Keratinocyte (primary cell): ENCODE data around the gene ISYNA1. TPM values are rescaled to one million over a fixed set of nuclear protein-coding genes. Genes with fewer than 3 reads are reported as not detected.

ENCODE experiments used
- DNase-seq: peaks from one replicate; pipeline ENCODE4 v3.0.0-alpha.2; 2011; ENCODE audit warnings: low read depth, missing footprints, low spot score
- FAIRE-seq: peaks from 2 replicates; lab custom pipeline; 2011; peaks lifted over from hg19 to GRCh38; lab: Jason Lieb, UNC
- H2AFZ ChIP-seq: 2 replicates; pipeline ENCODE4 v1.6.0; 2012; ENCODE audit warnings: low read length, control low read depth, inconsistent platforms; ENCODE audit not compliant: control insufficient read depth
- H3K27ac ChIP-seq: 2 replicates; pipeline ENCODE4 v1.5.1; 2011; ENCODE audit warnings: low read length; ENCODE audit not compliant: control insufficient read depth, insufficient read depth
- H3K27me3 ChIP-seq: 3 replicates; pipeline ENCODE4 v1.6.0; 2011; ENCODE audit warnings: low read length; ENCODE audit not compliant: control insufficient read depth, insufficient read depth; ENCODE audit errors: extremely low read depth
- H3K36me3 ChIP-seq, 2 experiments: 2 replicates in 1 of 2; 3 replicates in 1 of 2; pipeline ENCODE4 v1.5.1; 2011; ENCODE audit warnings: low read length in 2 of 2, mild to moderate bottlenecking in 1 of 2; ENCODE audit not compliant: control insufficient read depth in 2 of 2, insufficient read depth in 2 of 2; ENCODE audit errors: extremely low read depth in 1 of 2
- H3K4me1 ChIP-seq: 3 replicates; pipeline ENCODE4 v1.5.1; 2011; ENCODE audit warnings: low read length; ENCODE audit not compliant: control insufficient read depth, insufficient read depth; ENCODE audit errors: extremely low read depth
- H3K4me2 ChIP-seq: 3 replicates; pipeline ENCODE4 v1.6.0; 2011; ENCODE audit warnings: low read depth, low read length; ENCODE audit not compliant: control insufficient read depth, insufficient read depth; ENCODE audit errors: extremely low read depth
- H3K4me3 ChIP-seq, 3 experiments: fragments of 200-600 bp in 1 of 3; sonication (generic) in 1 of 3; 2 replicates in 2 of 3; 3 replicates in 1 of 3; pipeline ENCODE4 v1.5.1; 2011 to 2016; ENCODE audit warnings: low read length in 3 of 3, mild to moderate bottlenecking in 3 of 3, control low read depth in 2 of 3, inconsistent platforms in 1 of 3, low read depth in 1 of 3, mixed read lengths in 1 of 3, mixed run types in 1 of 3, moderate library complexity in 1 of 3; ENCODE audit not compliant: control insufficient read depth in 2 of 3, insufficient read depth in 2 of 3; ENCODE audit errors: extremely low read depth in 1 of 3
- H3K79me2 ChIP-seq: 2 replicates; pipeline ENCODE4 v1.6.0; 2012; ENCODE audit warnings: low read length; ENCODE audit not compliant: control insufficient read depth, insufficient read depth
- H3K9ac ChIP-seq: 3 replicates; pipeline ENCODE4 v1.6.0; 2011; ENCODE audit warnings: low read length; ENCODE audit not compliant: control insufficient read depth, insufficient read depth; ENCODE audit errors: extremely low read depth
- H3K9me1 ChIP-seq: 3 replicates; pipeline ENCODE4 v1.6.0; 2011; ENCODE audit warnings: low read length; ENCODE audit not compliant: control insufficient read depth, insufficient read depth; ENCODE audit errors: extremely low read depth
- H3K9me3 ChIP-seq: 2 replicates; pipeline ENCODE4 v1.5.1; 2012; ENCODE audit warnings: low read depth, low read length; ENCODE audit not compliant: control insufficient read depth
- H4K20me1 ChIP-seq: 3 replicates; pipeline ENCODE4 v1.6.0; 2011; ENCODE audit warnings: low read length; ENCODE audit not compliant: control insufficient read depth, insufficient read depth; ENCODE audit errors: extremely low read depth
- EZH2 ChIP-seq: IDR thresholded peaks from one replicate; pipeline ENCODE4 v1.6.1; 2012; ENCODE audit warnings: inconsistent platforms, mild to moderate bottlenecking, low read length, moderate library complexity
- dilution Hi-C: fragments of 300-500 bp; cut with MboI; formaldehyde crosslinking; loops from one replicate; pipeline ENCODE4 v1.7.0; 2020; ENCODE audit warnings: low sequenced_read_pairs; ENCODE audit not compliant: extremely low pct_ligation_motif_present
- polyA minus RNA-seq, 3 experiments: library from RNA; depleted of rRNA, polyadenylated mRNA; stranded (reverse); fragments of >200 nt; gene quantifications; 1 replicate in 1 of 3; 2 replicates in 1 of 3; 3 replicates in 1 of 3; pipeline ENCODE4 v1.2.3, GENCODE V29; 2011
- polyA plus RNA-seq, 5 experiments: library from polyadenylated mRNA; depleted of rRNA in 3 of 5; stranded (reverse) in 3 of 5; stranded (forward) in 1 of 5; unstranded in 1 of 5; fragments of >200 nt; gene quantifications; 1 replicate in 1 of 5; 2 replicates in 3 of 5; 3 replicates in 1 of 5; pipeline versions ENCODE4 v1.2.1 to v1.2.3, GENCODE V29; 2011 to 2012; ENCODE audit warnings: missing spikeins in 2 of 5, low read depth in 1 of 5, low replicate concordance in 1 of 5
- TF ChIP-seq, protein P1 (sequence below), 3 experiments: IDR thresholded peaks in 1 of 3; conservative IDR thresholded peaks in 1 of 3; optimal IDR thresholded peaks in 1 of 3; 2 replicates in 2 of 3; 3 replicates in 1 of 3; pipeline versions ENCODE3 to v1.5.1; 2011; ENCODE audit warnings: low read length in 3 of 3, mild to moderate bottlenecking in 3 of 3, moderate library complexity in 2 of 3, control low read depth in 1 of 3, inconsistent platforms in 1 of 3; ENCODE audit not compliant: insufficient read depth in 2 of 3; ENCODE audit errors: extremely low read depth in 1 of 3

The ISYNA1 gene
- polyA plus RNA-seq (3.5 to 8.3 TPM (median 7.0 TPM) in 3 replicates), polyA minus RNA-seq (3.3 to 6.8 TPM (median 5.9 TPM) in 3 replicates)
- 0.60 TPM for polyA plus RNA-seq (2011; ENCODE audit: low read depth)
- 3.1 and 7.3 TPM in 2 replicates for polyA plus RNA-seq (2011; cell fraction: cytosol; rRNA removed)
- polyA plus RNA-seq (2011; cell fraction: nucleus; rRNA removed), result 17.4 and 28.2 TPM in 2 replicates
- 7.7 and 10.7 TPM in 2 replicates for polyA plus RNA-seq (2012; ENCODE audit: low replicate concordance)
- polyA minus RNA-seq (2011; cell fraction: cytosol; rRNA and poly(A)+ RNA removed), result 15.5 TPM
- polyA minus RNA-seq (2011; cell fraction: nucleus; rRNA and poly(A)+ RNA removed), result 6.5 and 8.8 TPM in 2 replicates

GRCh38 chr19:18437491-18438330 is at the start of gene ISYNA1:
TSS of gene ISYNA1 (minus strand) at chr19:18438133. CDS start at chr19:18437979, 154 bp downstream.
- H3K4me2 ChIP-seq, result peak within 1 kb of the TSS; percentile 80
- TF ChIP-seq EZH2, result no peak
- H3K4me3 ChIP-seq, result peak within 1 kb of the TSS; percentile 34 to 57 (median 43)
- H3K27ac ChIP-seq, result peak within 1 kb of the TSS; percentile 37
- peaks cover 30% of the 10 kb centered on the region for H3K4me1 ChIP-seq
- H2AFZ ChIP-seq, result no peak within 1 kb of the TSS
- DNase-seq (no peak), FAIRE-seq (no peak)
- H3K9ac ChIP-seq, result peak within 1 kb of the TSS; percentile 47
- dilution Hi-C loops, result no loop called here
- H3K9me3 ChIP-seq, result no peaks in the 10 kb centered on the region
- H3K9me1 ChIP-seq, result peaks cover 12% of the 10 kb centered on the region
- no peaks in the 10 kb centered on the region for H3K79me2 ChIP-seq
- H3K36me3 ChIP-seq, result peaks cover 0 to 7% of the 10 kb centered on the region in 2 experiments
- H4K20me1 ChIP-seq, result no peaks in the 10 kb centered on the region
- H3K27me3 ChIP-seq, result no peaks in the 10 kb centered on the region

DNA sequence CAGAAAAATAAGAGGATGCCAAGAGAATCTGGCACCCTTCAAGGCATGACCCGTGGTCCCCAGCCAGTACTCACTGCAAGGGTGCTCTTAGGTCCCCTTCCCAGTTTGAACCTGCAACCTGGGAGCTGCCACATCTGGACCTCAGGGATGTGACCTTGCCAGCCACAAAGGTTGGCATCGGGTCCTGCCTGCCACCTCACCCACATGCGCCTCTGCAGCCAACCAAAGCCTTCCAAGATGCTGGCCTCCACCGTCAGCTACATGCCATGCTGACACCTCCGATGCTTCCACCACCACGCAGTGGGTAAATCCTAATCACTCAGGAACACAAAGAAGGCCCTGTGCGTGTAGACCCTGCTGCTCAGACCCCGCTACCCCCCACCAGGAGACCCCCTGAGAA is 48.8 kb upstream of the ISYNA1 start:
- peaks cover 14% of the 10 kb centered on the region for H3K9me1 ChIP-seq
- H3K4me1 ChIP-seq, result peaks cover 25% of the 10 kb centered on the region
- no peak overlapping the region for H2AFZ ChIP-seq
- peaks cover 95% of the 10 kb centered on the region for H3K79me2 ChIP-seq
- H3K27me3 ChIP-seq, result no peaks in the 10 kb centered on the region
- FAIRE-seq, result no peak
- peaks cover 0 to 4% of the 10 kb centered on the region in 2 experiments for H3K36me3 ChIP-seq
- no peaks in the 10 kb centered on the region for H3K9me3 ChIP-seq
- TF ChIP-seq EZH2, result no peak
- TF ChIP-seq, protein P1, sequence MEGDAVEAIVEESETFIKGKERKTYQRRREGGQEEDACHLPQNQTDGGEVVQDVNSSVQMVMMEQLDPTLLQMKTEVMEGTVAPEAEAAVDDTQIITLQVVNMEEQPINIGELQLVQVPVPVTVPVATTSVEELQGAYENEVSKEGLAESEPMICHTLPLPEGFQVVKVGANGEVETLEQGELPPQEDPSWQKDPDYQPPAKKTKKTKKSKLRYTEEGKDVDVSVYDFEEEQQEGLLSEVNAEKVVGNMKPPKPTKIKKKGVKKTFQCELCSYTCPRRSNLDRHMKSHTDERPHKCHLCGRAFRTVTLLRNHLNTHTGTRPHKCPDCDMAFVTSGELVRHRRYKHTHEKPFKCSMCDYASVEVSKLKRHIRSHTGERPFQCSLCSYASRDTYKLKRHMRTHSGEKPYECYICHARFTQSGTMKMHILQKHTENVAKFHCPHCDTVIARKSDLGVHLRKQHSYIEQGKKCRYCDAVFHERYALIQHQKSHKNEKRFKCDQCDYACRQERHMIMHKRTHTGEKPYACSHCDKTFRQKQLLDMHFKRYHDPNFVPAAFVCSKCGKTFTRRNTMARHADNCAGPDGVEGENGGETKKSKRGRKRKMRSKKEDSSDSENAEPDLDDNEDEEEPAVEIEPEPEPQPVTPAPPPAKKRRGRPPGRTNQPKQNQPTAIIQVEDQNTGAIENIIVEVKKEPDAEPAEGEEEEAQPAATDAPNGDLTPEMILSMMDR (optimal IDR thresholded peaks at IDR 0.05 in 1 of 3, IDR thresholded peaks at IDR 0.05 in 1 of 3, conservative IDR thresholded peaks at IDR 0.05 in 1 of 3; ENCODE audit: extremely low read depth in 1 of 3, insufficient read depth in 2 of 3, low read length in 3 of 3), result no peak
- H3K9ac ChIP-seq, result no peak overlapping the region
- no peak for DNase-seq
- peaks cover 36% of the 10 kb centered on the region for H4K20me1 ChIP-seq
- no peak overlapping the region for H3K27ac ChIP-seq
- H3K4me3 ChIP-seq, result no peak overlapping the region
- dilution Hi-C loops, result no loop called here
- H3K4me2 ChIP-seq, result peak overlapping the region; percentile 82
